HG03469 (cell line): ENCODE results near the gene RBM44.
"Not testable (repeated sequence)": the region's sequence is repeated elsewhere in the genome, so short reads cannot be mapped to it uniquely, and the experiment has no call there.

Experiments
- ATAC-seq: cut with Tn5 transposase; IDR thresholded peaks from one replicate; pipeline ENCODE4 v1.9.1; 2021; ENCODE audit warnings: mild to moderate bottlenecking, moderate library complexity, moderate number of reproducible peaks; ENCODE audit not compliant: unreplicated experiment

RBM44 gene

GRCh38 chr2:237774811-237775553 is 23.6 kb upstream of the RBM44 start:
- ATAC-seq: no peak

GRCh38 chr2:237779521-237779920 is 19.1 kb upstream of the RBM44 start:
- no peak for ATAC-seq

- ATAC-seq: no peak
Observed at GRCh38 chr2:237782181-237782580, 16.4 kb upstream of the RBM44 start.

GRCh38 chr2:237783678-237784077 is 14.9 kb upstream of the RBM44 start:
- not testable (repeated sequence) for ATAC-seq

- no peak for ATAC-seq
Observed at GRCh38 chr2:237786936-237787335, 11.6 kb upstream of the RBM44 start.

- no peak for ATAC-seq
Observed at GRCh38 chr2:237790353-237790752, 8.2 kb upstream of the RBM44 start.

- no peak for ATAC-seq
Observed at GRCh38 chr2:237791977-237792727, 6.4 kb upstream of the RBM44 start.

- no peak for ATAC-seq
Observed at GRCh38 chr2:237797253-237797652, 1.3 kb upstream of the RBM44 start.

- no peak for ATAC-seq
Observed at GRCh38 chr2:237799060-237799428, 465 bp downstream of the RBM44 start.

- ATAC-seq: no peak
Observed at GRCh38 chr2:237801466-237801865, 2.9 kb downstream of the RBM44 start.

- ATAC-seq: no peak
Observed at GRCh38 chr2:237806334-237806733, 7.8 kb downstream of the RBM44 start.

GRCh38 chr2:237815637-237816036 is 17.1 kb downstream of the RBM44 start:
- no peak for ATAC-seq

GRCh38 chr2:237816531-237816930 is 18.0 kb downstream of the RBM44 start:
- no peak for ATAC-seq

GRCh38 chr2:237818066-237818473 is 19.5 kb downstream of the RBM44 start:
- no peak for ATAC-seq

- no peak for ATAC-seq
Observed at GRCh38 chr2:237819231-237819630, 20.7 kb downstream of the RBM44 start.

GRCh38 chr2:237820421-237820820 is 21.8 kb downstream of the RBM44 start:
- no peak for ATAC-seq

GRCh38 chr2:237823544-237823943 is 25.0 kb downstream of the RBM44 start:
- ATAC-seq: no peak

GRCh38 chr2:237824085-237824484 is 25.5 kb downstream of the RBM44 start:
- no peak for ATAC-seq

GRCh38 chr2:237827421-237827987 is 28.9 kb downstream of the RBM44 start:
- no peak for ATAC-seq

- ATAC-seq: no peak
Observed at GRCh38 chr2:237830522-237830921, 31.9 kb downstream of the RBM44 start.

GRCh38 chr2:237833546-237833945 is 35.0 kb downstream of the RBM44 start:
- ATAC-seq: no peak

- no peak for ATAC-seq
Observed at GRCh38 chr2:237835372-237835771, 36.8 kb downstream of the RBM44 start.
